HL-60 (cell line): ENCODE data around the gene CCDC85B.

Source experiments
- TF ChIP-seq, protein P1 (sequence below): IDR thresholded peaks from one replicate; pipeline ENCODE4 v1.5.1; 2011; ENCODE audit warnings: low read length, control low read depth, inconsistent platforms; ENCODE audit not compliant: insufficient read depth
- TF ChIP-seq, protein P2 (sequence below): IDR thresholded peaks from 2 replicates; pipeline ENCODE4 v1.6.1; 2012; ENCODE audit warnings: low read depth; ENCODE audit not compliant: insufficient replicate concordance

- TF ChIP-seq, protein P1, sequence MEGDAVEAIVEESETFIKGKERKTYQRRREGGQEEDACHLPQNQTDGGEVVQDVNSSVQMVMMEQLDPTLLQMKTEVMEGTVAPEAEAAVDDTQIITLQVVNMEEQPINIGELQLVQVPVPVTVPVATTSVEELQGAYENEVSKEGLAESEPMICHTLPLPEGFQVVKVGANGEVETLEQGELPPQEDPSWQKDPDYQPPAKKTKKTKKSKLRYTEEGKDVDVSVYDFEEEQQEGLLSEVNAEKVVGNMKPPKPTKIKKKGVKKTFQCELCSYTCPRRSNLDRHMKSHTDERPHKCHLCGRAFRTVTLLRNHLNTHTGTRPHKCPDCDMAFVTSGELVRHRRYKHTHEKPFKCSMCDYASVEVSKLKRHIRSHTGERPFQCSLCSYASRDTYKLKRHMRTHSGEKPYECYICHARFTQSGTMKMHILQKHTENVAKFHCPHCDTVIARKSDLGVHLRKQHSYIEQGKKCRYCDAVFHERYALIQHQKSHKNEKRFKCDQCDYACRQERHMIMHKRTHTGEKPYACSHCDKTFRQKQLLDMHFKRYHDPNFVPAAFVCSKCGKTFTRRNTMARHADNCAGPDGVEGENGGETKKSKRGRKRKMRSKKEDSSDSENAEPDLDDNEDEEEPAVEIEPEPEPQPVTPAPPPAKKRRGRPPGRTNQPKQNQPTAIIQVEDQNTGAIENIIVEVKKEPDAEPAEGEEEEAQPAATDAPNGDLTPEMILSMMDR = no peak
- TF ChIP-seq, protein P2, sequence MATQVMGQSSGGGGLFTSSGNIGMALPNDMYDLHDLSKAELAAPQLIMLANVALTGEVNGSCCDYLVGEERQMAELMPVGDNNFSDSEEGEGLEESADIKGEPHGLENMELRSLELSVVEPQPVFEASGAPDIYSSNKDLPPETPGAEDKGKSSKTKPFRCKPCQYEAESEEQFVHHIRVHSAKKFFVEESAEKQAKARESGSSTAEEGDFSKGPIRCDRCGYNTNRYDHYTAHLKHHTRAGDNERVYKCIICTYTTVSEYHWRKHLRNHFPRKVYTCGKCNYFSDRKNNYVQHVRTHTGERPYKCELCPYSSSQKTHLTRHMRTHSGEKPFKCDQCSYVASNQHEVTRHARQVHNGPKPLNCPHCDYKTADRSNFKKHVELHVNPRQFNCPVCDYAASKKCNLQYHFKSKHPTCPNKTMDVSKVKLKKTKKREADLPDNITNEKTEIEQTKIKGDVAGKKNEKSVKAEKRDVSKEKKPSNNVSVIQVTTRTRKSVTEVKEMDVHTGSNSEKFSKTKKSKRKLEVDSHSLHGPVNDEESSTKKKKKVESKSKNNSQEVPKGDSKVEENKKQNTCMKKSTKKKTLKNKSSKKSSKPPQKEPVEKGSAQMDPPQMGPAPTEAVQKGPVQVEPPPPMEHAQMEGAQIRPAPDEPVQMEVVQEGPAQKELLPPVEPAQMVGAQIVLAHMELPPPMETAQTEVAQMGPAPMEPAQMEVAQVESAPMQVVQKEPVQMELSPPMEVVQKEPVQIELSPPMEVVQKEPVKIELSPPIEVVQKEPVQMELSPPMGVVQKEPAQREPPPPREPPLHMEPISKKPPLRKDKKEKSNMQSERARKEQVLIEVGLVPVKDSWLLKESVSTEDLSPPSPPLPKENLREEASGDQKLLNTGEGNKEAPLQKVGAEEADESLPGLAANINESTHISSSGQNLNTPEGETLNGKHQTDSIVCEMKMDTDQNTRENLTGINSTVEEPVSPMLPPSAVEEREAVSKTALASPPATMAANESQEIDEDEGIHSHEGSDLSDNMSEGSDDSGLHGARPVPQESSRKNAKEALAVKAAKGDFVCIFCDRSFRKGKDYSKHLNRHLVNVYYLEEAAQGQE = no peak
These were observed 24.8 kb downstream of the CCDC85B start for GRCh38 chr11:65915101-65915820.
